Fibroblast of gingiva (primary cell): ENCODE data around the gene OR2F1.

Experiments used
- DNase-seq: peaks from one replicate; pipeline ENCODE4 v3.0.0-alpha.2; 2011; ENCODE audit warnings: low read depth

OR2F1 gene

DNA sequence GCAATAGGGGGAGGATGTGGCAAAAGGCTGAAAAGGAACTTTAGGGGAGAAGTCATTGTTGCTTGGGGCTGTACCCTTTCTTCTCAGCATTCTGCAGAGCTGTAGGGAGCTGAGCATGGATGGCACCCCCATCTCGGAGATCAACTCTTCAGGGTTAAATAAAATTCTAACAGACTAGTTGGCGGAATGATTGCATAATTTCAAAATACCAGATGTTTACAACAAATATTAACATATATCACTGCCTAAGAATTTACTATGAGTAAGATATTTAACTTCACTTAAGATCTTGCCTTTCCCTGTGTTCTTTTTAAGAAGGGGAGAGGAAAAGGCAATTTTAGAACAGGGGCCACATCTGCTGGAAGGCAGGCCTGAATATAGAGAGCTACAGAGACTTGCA lies 509 bp upstream of the OR2F1 start:
- no peak for DNase-seq

DNA sequence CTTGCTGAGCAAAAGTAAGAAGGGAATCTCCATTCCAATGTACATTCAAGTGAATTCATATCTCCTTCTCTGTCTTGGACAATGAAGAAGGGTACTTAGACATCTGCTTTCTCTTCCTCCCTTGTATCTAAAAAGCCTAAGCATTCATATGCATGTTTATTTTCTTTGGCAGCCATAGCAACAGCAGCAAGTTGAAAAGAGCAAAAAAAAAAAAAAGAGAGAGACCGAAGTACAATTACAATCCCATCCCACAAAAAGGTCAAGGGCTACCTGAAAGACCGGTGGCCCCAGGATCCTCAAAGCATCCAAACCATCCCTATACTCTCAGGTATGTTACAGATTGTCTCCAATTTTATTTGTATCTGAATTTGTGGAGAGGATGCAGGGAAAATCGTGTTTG lies 4.1 kb downstream of the OR2F1 start:
- peak; percentile 31 for DNase-seq

DNA sequence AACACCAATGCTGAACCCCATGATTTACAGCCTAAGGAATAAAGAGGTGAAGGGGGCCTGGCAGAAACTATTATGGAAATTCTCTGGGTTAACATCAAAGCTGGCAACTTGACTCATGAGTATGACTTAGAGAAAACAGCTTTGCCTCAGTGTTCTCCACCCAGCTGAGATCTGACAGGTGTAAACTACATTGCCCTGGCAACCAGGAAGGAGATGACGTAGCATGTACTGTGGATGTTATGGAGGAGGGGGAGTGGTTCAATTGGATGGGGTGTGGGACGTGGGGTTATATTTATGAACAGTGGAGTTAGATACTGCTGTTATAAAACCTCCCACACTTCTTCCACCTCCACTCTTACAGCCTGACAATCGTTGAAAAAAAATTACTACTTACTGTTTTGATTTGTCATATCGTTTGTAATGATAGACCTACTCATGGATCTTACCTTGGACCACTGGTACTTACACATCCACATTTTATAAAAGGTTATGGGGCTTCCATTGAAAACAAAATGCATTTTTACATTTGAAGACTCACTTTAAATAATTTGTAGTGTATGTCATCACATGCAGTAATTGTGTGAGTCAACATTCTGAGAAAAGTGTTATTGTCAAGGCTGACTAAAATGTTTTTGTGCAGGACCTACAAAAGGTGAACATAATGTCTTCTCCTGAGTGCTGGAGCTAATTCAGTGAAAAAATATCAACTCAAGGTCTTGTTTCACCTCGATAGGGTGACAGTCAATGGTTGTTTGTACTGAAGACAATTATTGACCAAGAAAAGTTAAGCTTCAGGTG lies 6.4 kb downstream of the OR2F1 start:
- DNase-seq, result no peak

DNA sequence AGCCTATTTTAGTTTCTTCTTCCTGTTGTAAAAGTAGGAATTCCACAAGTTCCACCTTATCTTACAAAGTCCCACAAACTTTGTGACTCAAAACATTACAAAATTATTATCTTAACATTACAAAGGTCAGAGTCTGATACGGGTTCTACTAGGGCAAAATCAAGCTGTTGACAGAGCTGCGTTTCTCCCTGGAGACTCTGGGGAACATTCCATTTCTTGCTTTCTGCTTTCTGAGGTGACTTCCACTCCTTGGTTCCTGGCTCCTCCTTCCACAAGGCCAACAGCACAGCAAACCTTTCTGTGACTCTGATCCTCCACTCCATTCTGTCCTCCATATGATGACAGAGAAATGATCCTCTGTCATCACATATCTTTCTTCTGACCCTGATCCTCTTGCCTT lies 10.6 kb downstream of the OR2F1 start:
- DNase-seq, result no peak

DNA sequence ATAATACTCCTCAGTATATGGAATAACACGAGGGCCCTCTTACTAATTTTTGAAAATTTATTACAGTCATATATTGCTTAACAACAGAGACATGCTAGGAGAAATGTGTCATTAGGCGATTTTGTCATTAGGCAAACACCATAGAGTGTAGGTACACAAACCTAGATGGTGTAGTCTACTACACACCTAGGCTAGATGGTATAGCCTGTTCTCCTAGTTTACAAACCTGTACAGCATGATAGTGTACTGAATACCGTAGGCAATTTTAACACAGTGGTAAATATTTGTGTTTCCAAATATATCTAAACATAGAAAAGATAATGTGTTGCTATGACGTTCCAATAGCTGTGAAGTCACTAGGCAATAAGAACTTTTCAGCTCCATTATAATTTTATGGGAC lies 12.8 kb downstream of the OR2F1 start:
- DNase-seq, result no peak

DNA sequence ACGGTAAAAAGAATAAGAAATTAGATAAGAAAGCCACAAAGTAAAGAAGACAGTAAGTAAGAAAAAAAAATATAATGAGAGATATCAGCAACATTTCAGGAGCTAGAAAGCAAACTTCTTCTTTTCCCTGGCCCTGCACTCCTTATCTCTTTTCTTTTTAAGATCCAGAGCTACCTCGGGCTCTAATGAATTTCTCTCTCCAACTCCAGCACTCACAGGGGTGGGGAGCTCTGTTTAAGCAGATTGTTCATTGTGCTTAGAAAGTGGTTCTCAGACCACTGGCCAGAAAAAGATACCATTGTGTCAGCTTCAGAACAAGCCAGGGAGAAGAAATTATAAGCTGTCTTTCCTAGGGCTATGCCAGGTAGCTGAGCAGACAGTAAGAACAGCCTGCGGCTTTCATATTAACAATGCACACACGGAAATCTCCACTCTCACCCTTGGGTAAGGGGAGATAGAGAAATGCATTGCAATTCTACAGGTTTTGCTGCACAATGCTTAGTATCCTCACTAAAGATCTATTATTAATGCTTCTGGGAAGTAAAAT lies 19.3 kb downstream of the OR2F1 start:
- DNase-seq, result no peak

DNA sequence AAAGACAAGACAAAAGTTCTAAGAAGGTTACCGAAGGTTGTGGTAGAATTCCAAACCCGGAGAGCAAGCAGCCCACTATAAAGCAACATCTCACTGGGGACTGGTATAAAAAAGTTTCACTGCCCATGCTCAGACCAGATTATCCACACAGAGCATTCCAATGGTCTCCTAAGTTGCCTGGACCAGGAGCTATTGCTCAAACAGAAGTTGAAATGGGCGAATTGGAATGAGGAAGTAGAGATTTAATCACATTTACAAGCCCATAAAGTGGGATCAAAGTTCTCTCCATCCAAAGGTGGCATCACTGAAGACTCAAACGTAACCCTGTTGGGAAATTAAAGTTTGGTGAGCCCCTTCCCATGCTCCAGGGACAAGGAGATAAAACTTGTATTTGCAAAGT lies 19.8 kb downstream of the OR2F1 start:
- DNase-seq, result no peak

DNA sequence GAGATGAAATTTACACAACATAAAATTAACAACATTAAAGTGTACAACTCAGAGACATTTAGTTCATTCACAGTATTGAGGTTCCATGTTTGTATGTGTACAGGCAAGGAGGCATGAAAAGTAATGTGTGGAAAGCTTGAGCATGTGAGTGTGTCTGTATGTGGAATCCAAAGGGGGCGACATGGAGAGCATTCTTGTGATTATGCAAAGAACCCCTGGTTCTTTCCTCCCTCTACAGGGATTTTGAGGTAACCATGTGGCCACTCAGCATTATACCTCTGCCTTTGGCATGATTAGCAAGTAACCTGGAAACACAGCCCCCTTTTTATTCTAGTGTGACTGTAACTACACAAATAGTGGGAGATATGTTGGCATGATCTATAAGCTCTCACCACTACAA lies 21.0 kb downstream of the OR2F1 start:
- DNase-seq, result no peak

DNA sequence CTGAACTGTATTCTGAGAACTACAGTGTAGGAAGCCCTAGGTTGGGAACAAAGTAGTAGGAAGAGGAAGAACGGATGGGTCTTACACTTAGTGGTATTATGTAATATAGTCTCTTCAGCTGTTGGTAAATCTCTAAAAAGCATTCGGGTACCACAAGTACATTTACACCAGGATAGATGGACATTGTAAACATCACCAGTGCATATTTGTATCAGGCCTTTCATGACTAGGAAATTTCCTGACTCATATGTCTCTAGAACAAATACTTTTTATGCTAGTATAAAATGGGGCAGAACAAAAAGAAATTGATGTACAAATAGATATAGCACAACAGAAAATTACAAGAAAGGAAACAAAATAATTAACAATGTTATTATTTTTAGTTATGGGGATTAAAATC lies 23.9 kb downstream of the OR2F1 start:
- no peak for DNase-seq

DNA sequence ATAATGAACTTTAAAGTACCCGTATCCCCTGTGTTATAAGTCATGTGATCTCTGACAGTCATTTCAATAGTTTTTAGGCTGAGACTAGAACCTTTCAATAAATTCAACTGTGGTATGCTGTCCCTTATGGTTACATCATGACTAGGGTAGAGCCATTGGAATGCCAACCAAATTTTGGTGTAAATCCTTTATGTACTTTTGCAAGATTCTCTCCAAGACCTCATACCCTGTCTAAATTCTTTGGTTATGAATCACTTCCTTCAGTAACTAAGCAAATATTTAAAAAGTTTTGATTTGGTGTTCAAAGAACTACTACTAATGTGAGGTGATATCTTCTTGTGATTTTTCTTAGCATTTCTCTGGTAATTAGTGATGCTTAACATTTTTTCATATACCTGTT lies 24.7 kb downstream of the OR2F1 start:
- peak; percentile 51 for DNase-seq

DNA sequence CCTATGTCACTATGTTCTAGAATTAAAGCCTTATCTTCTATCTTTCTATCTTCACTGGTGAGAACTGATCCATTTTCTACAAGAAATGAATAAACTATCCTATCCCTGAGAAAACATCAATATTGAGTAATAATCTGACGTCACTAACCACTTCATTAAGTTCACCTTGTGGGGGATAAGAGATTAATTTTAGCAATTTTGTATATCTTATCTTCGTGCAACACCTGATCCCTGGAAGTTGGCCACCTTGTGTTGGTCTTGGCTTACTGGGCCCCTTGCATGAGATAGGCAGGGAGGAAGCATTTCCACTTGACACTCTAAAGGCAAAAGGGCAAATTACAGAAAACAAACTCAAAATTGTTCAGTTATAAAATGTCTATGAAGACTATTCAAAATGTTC lies 25.4 kb downstream of the OR2F1 start:
- no peak for DNase-seq

DNA sequence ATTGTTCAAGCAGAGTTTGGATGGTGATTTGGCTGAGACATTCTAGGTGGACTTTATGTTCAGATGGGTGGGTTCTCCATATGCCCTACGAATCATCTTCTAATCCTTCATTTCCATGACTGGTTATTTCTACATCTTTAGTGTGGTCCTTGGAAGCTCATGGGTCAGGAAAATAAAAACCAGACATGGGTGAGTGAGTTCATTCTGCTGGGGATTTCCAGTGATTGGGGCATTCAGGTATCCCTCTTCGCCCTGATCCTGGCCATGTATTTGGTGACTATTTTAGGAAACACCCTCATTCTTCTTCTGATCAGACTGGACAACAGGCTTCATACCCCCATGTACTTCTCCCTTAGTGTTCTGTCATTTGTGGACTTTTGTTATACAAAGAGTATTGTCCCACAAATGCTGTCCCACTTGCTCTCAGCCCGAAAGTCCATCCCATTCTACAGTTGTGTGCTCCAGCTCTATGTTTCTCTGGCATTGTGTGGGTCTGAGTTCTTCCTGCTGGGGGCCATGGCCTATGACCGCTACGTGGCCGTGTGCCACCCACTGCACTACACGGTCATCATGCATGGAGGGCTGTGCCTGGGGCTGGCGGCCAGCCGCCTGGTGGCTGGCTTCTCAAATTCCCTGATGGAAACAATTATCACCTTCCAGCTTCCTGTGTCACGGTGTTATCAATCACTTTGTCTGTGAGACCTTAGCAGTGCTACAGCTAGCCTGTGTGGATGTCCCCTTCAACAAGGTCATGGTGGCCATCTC lies 26.3 kb downstream of the OR2F1 start:
- DNase-seq, result no peak

DNA sequence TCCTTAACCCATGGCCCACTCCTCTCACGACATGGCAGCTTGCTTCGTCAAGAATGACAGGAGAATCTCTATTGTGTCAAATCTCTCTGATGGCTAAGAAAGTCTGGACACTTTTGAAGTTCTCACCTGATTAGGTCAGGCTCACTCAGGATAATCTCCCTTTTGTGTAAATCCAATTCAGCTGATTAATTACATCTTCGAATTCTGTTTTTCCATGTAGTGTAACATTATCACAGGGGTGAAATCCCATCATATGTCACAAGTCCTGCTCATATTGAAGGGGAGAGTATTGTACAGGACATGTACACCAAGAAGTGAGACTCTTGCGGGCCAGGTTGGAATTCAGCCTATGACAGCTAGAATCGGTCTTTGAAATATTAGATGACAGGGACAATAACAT lies 29.3 kb downstream of the OR2F1 start:
- no peak for DNase-seq

DNA sequence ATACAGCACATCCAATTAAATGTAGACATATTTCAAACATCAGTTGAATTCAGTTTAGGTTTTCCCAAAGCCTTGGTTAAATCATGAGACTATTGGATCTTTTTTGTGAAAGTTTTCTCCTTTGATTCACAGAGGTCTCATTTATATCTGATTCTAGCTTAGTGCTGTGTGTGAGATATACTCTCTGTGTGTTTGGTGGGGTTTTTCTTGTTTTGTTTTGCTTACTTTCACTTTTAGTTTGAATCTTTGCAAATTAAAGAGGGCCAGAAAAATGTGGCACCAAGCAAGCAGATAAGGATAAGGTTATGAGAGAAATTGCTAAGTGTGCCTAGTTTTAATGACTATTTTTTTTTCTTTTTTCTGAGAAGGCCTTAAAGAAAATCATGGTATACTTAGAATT lies 32.9 kb downstream of the OR2F1 start:
- no peak for DNase-seq

DNA sequence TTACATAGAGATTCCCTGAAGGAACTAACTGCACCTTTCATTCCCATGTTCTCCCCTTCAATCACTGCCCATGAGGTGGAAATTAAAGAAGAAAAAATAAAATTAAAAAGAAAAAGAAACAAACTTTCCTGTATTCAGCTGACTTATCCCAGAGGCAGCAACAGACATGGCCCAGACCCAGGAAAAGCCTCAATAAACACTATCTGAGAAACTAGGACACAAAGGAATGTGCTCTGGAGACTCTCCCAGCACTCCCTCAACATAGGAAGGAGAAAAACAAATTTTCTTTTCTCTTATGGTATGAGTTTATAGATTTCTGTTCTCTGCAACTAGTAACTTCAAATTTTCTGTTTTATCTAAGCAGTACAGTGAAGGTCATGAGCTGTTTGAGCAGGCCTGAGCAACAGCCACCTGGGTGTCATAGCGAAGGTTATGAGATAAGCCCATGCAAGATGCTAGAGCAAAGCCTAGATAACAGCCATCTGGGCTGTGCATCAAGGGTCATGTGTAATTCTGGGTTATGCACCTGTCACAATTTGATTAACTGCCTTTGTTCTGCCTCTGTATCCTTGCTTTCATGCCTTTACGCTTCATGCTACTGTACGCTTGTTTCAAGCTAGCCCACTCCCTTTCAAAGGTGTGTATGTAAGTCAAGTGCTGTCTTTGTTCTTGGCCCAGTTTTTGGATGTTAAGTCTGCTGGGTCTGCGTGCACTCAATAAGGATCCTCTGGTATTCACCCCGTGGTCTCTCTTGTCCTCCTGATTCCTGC lies 34.5 kb downstream of the OR2F1 start:
- DNase-seq, result peak; percentile 27

DNA sequence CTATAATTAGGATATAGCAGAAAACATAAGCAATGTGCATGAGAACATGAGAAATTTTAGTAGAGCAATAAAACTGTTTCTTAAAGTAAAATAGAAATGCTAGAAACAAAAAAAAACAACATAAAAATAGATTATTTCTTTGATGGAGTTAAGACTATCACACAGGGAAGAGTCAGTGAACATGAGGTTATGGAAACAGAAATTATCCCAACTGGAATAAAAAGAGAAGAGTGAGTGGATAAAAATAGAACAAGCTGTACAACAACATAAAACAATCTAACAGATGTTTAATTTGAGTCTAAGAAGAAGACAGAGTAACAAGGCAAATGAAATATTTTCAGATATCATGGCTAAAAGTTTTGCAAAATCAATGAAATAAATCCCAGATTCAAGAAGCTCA lies 38.0 kb downstream of the OR2F1 start:
- no peak for DNase-seq

DNA sequence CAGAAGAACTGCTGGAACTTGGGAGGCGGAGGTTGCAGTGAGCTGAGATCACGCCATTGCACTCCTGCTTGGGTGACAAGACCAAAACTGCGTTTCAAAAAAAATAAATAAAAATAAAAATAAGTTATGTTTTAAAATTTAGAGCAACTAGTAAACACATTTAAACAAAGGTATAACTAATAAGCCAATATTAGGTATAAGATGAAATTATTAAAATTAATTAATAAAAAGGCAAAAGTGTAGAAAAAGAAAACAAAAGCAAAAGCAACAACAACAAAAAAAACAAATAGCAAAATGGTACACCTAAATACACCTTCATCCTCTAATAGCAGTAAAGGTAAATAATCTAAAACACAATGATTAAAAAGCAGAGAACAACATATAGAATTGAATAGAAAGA lies 39.3 kb downstream of the OR2F1 start:
- DNase-seq, result no peak

DNA sequence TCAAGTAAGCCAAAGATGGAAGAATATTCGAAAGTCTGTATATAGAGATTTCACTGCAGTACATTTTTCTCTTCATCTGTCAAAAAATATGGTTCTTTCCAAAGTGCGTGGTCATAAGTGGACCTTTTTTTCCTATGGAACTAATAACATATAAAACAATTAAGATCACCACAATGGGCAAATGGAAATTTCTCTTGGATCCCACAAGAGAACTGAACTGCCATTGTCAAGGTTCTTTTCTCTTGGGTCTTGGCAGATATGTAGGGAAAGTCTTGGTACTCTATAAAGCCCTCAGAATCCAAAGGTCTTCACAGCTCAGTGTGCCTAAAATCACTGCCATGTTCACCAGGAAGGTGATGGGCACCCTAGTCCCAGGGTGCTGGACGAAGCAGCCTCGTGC lies 45.4 kb downstream of the OR2F1 start, which contains the start of gene OR6B1:
Gene OR6B1 (plus strand): TSS at position 301 of the 400 bp plus-strand sequence. CDS start 3,677 bp downstream, outside the sequence.
- DNase-seq, result no peak

DNA sequence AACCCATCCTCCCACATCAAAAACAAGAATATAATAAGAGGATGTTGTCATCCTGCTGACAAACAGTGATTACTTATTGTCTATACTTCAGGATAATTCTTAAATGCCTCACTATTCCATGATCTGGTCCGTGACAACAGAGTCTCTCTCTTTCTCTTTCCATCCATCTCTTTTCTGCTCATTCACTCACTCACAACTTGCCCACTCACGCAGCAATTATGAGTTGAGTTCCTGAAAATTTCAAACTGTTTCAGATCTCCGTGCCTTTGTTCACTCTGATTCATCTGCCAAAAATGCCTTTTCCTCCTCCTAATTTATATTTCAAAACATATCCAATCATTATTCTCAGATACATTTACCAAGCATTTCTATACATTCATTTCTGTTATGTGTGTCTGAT lies 46.9 kb downstream of the OR2F1 start:
- no peak for DNase-seq

DNA sequence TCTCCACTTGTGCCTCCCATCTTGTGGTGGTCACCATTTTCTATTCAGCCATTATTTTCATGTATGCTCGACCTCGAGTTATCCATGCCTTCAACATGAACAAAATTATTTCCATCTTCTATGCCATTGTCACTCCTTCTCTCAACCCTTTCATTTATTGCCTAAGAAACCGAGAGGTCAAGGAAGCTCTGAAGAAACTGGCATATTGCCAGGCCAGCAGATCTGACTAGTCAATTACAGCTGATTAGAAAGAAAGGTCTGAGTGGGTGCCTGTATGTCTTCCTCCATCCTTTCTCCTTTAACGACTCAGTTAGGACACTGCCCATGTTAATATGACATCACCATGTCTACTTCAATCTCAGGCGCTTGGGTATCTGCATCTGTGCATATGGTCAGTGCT lies 50.1 kb downstream of the OR2F1 start:
- DNase-seq, result no peak

DNA sequence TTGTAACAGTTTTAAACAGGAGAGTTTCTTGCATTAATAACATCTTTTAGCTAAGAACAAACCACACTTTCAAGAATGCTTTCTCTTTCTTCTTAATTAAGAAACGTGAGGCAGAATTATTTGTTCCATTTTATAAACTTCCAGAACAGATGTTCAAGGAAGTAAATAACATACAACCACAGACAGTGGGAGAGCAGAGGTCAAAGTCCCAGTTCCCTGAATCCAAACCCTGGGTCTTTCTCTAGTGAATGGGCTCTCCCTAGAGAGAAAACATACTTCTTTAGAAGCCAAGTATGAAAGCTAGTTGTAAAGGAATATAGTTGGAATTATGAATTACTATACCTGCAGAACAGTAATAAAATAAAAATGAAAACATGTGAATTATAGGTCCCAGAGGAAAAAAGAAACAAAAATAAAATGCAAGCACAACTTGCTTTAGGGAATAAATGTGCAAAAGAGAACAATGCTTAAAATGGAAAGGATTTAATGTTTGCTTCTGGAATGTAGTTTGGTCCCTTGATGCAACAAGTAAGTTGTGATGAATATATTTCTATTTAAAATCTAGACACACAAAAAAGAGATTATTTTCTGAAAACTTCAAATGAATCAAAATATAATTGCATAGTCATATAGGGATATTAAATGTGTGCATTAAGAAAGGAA lies 51.5 kb downstream of the OR2F1 start:
- DNase-seq, result no peak

DNA sequence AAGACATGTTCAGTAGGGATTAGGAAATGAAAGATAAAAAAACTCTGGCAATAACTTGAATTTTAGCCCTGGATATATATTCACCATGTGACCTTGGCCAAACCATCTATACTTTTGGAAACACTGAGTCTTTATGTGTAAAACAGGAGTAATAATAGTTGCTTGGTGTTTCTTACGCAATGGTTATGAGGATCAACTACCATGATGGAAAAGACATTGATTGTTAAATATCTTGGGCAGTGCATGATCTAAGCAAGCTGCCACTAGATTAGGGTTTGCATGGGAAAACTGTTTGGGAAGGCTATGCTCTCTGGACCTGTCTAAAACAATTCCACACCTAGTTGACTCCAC lies 52.0 kb downstream of the OR2F1 start:
- DNase-seq, result no peak
